ENCODE measurements around the gene CDH4.

The CDH4 gene

DNA sequence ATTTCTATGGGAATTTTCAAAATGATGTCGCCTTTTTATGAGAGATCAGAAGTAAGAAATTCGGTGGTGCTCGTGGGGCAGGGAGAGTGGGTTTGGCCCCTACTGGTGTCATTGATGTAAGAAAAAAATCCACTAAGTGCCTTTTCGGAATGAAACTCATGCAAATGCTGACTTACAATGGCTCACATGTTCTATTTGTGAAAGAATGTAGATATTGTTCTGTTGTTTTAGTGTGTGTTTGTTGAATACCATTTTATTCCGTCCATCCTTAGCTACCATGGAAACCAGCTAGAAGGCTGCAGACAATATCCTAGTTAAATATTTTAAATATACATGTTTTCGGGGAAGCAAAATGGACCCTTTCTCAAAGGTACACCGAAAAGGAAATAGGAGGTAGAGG is 508.7 kb downstream of the CDH4 start:
- Histone ChIP-seq H3K27ac (ENCODE audit: extremely low read depth, low read depth, low read length) (no peak overlapping the region), H3K9me3 (ENCODE audit: control insufficient read depth, insufficient read depth, low read depth, low read length) (no peaks in the 10 kb centered on the region), H3K36me3 (ENCODE audit: control insufficient read depth in 2 of 2, insufficient read depth in 1 of 2, low read length in 2 of 2) (no peaks in the 10 kb centered on the region), H3K4me1 (ENCODE audit: control insufficient read depth, insufficient read depth, low read length) (no peaks in the 10 kb centered on the region), H3K4me3 (ENCODE audit: low read depth, low read length) (no peak overlapping the region)
- TF ChIP-seq GLI2 (tag by site-specific recombination; IDR thresholded peaks at IDR 0.05; ENCODE audit: borderline replicate concordance, low read depth) (no peak), ZNF335 (tag by site-specific recombination; conservative IDR thresholded peaks at IDR 0.05) (no peak), ZNF555 (tag by site-specific recombination; conservative IDR thresholded peaks at IDR 0.05) (no peak), ZNF621 (tag by site-specific recombination; IDR thresholded peaks at IDR 0.05) (no peak), ZNF266 (tag by site-specific recombination; IDR thresholded peaks at IDR 0.05; ENCODE audit: low read depth) (no peak), KLF10 (tag by site-specific recombination; IDR thresholded peaks at IDR 0.05) (no peak)
- TF ChIP-seq, protein P1, sequence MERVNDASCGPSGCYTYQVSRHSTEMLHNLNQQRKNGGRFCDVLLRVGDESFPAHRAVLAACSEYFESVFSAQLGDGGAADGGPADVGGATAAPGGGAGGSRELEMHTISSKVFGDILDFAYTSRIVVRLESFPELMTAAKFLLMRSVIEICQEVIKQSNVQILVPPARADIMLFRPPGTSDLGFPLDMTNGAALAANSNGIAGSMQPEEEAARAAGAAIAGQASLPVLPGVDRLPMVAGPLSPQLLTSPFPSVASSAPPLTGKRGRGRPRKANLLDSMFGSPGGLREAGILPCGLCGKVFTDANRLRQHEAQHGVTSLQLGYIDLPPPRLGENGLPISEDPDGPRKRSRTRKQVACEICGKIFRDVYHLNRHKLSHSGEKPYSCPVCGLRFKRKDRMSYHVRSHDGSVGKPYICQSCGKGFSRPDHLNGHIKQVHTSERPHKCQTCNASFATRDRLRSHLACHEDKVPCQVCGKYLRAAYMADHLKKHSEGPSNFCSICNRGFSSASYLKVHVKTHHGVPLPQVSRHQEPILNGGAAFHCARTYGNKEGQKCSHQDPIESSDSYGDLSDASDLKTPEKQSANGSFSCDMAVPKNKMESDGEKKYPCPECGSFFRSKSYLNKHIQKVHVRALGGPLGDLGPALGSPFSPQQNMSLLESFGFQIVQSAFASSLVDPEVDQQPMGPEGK (tag by site-specific recombination; IDR thresholded peaks at IDR 0.05), result no peak
- TF ChIP-seq, protein P2, sequence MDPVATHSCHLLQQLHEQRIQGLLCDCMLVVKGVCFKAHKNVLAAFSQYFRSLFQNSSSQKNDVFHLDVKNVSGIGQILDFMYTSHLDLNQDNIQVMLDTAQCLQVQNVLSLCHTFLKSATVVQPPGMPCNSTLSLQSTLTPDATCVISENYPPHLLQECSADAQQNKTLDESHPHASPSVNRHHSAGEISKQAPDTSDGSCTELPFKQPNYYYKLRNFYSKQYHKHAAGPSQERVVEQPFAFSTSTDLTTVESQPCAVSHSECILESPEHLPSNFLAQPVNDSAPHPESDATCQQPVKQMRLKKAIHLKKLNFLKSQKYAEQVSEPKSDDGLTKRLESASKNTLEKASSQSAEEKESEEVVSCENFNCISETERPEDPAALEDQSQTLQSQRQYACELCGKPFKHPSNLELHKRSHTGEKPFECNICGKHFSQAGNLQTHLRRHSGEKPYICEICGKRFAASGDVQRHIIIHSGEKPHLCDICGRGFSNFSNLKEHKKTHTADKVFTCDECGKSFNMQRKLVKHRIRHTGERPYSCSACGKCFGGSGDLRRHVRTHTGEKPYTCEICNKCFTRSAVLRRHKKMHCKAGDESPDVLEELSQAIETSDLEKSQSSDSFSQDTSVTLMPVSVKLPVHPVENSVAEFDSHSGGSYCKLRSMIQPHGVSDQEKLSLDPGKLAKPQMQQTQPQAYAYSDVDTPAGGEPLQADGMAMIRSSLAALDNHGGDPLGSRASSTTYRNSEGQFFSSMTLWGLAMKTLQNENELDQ (tag by site-specific recombination; IDR thresholded peaks at IDR 0.05; ENCODE audit: low read depth), result no peak
- POLR2A ChIA-PET, result no interaction called here
- CTCF ChIA-PET, result no interaction called here

DNA sequence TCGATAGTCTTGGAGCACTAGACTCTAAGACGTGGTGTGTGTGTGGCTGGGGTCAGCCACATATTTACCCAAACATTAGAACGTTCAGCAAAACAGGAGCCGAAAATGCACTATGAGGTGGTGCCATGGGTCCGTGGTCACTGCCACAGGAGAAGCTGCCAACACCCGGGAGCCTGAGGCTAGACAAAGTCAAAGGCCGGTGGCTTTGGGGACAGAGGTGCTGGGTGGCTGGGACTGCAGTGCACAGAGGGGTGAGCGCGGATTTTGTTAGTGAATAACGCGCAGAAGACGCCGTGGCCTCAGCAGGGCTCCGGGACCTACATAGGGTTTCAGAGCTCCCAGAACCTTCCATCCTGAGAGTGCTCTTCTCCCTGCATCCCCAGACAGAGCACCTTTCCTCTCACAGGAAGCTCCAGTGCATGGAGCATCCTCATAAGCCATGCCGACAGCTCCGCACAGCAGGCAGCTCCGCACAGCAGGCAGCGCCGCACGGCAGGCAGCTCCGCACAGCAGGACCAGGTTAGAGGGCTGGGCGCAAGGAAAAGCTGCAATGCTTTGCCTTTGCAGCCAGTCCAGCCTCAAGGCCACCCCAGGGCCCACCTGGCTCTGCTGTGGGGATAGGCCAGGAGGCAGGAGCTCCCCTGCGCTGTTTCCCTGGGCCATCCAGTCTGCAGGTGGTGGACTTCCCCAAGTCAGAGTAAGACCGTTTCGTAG is 509.5 kb downstream of the CDH4 start:
- peak; percentile 88 for TF ChIP-seq ZIC2 (tag by site-specific recombination; IDR thresholded peaks at IDR 0.05)
- TF ChIP-seq ZNF654 (tag by site-specific recombination; IDR thresholded peaks at IDR 0.05; ENCODE audit: low read depth), result no peak
- TF ChIP-seq HOXD13 (CRISPR knock-in tag; IDR thresholded peaks at IDR 0.05; ENCODE audit: borderline replicate concordance), result no peak
- TF ChIP-seq ZNF626 (tag by site-specific recombination; IDR thresholded peaks at IDR 0.05), result no peak
- TF ChIP-seq ZNF423 (tag by site-specific recombination; IDR thresholded peaks at IDR 0.05), result no peak
- TF ChIP-seq ZNF701 (tag by site-specific recombination; IDR thresholded peaks at IDR 0.05), result no peak
- no peak overlapping the region for H3K4me3 ChIP-seq (ENCODE audit: low read depth, low read length)
- ChIA-PET POLR2A (no interaction called here), CTCF (no interaction called here)
- H3K4me1 ChIP-seq (ENCODE audit: control insufficient read depth, insufficient read depth, low read length), result no peaks in the 10 kb centered on the region
- H3K36me3 ChIP-seq (ENCODE audit: control insufficient read depth in 2 of 2, insufficient read depth in 1 of 2, low read length in 2 of 2), result no peaks in the 10 kb centered on the region
- no peak overlapping the region for H3K27ac ChIP-seq (ENCODE audit: extremely low read depth, low read depth, low read length)
- H3K9me3 ChIP-seq (ENCODE audit: control insufficient read depth, insufficient read depth, low read depth, low read length), result no peaks in the 10 kb centered on the region

DNA sequence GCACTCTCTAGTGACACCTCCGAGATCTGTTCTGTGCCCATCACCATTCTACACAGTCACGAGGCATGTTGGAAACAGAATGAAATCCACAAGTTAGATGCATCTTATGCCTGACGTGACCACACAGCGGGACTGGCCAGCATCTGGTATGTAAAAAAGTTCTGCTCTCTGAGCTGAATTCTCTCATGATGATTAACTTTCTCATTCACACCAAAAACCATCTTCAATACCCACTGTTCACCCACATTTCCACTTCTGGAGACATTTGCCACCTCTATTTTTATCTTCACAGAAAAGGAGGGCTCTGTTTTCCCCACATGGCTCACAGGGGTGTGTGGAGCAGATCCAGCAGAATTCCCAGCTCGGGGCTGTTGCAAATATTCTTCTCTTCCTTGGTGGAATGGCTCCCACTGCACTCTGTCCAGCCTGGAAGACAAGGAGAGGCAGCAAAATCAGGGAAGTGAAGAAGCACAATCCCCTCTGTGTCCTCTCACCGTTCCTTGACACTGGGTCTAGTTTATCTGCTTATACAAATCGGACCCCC is 510.2 kb downstream of the CDH4 start:
- CTCF ChIA-PET, result no interaction called here
- no peaks in the 10 kb centered on the region for H3K9me3 ChIP-seq (ENCODE audit: control insufficient read depth, insufficient read depth, low read depth, low read length)
- TF ChIP-seq, protein P3, sequence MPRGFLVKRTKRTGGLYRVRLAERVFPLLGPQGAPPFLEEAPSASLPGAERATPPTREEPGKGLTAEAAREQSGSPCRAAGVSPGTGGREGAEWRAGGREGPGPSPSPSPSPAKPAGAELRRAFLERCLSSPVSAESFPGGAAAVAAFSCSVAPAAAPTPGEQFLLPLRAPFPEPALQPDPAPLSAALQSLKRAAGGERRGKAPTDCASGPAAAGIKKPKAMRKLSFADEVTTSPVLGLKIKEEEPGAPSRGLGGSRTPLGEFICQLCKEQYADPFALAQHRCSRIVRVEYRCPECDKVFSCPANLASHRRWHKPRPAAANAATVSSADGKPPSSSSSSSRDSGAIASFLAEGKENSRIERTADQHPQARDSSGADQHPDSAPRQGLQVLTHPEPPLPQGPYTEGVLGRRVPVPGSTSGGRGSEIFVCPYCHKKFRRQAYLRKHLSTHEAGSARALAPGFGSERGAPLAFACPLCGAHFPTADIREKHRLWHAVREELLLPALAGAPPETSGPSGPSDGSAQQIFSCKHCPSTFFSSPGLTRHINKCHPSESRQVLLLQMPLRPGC (tag by site-specific recombination; IDR thresholded peaks at IDR 0.05), result no peak
- TF ChIP-seq, protein P4, sequence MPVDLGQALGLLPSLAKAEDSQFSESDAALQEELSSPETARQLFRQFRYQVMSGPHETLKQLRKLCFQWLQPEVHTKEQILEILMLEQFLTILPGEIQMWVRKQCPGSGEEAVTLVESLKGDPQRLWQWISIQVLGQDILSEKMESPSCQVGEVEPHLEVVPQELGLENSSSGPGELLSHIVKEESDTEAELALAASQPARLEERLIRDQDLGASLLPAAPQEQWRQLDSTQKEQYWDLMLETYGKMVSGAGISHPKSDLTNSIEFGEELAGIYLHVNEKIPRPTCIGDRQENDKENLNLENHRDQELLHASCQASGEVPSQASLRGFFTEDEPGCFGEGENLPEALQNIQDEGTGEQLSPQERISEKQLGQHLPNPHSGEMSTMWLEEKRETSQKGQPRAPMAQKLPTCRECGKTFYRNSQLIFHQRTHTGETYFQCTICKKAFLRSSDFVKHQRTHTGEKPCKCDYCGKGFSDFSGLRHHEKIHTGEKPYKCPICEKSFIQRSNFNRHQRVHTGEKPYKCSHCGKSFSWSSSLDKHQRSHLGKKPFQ (tag by site-specific recombination; IDR thresholded peaks at IDR 0.05), result no peak
- TF ChIP-seq KLF10 (tag by site-specific recombination; IDR thresholded peaks at IDR 0.05) (no peak), ZNF670 (tag by site-specific recombination; IDR thresholded peaks at IDR 0.05; ENCODE audit: low read depth) (no peak), ZNF140 (tag by site-specific recombination; IDR thresholded peaks at IDR 0.05) (no peak), ZNF16 (tag by site-specific recombination; IDR thresholded peaks at IDR 0.05; ENCODE audit: low read depth) (no peak)
- TF ChIP-seq, protein P5, sequence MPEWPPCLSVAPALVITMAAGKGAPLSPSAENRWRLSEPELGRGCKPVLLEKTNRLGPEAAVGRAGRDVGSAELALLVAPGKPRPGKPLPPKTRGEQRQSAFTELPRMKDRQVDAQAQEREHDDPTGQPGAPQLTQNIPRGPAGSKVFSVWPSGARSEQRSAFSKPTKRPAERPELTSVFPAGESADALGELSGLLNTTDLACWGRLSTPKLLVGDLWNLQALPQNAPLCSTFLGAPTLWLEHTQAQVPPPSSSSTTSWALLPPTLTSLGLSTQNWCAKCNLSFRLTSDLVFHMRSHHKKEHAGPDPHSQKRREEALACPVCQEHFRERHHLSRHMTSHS (tag by site-specific recombination; IDR thresholded peaks at IDR 0.05), result no peak
- TF ChIP-seq, protein P6, sequence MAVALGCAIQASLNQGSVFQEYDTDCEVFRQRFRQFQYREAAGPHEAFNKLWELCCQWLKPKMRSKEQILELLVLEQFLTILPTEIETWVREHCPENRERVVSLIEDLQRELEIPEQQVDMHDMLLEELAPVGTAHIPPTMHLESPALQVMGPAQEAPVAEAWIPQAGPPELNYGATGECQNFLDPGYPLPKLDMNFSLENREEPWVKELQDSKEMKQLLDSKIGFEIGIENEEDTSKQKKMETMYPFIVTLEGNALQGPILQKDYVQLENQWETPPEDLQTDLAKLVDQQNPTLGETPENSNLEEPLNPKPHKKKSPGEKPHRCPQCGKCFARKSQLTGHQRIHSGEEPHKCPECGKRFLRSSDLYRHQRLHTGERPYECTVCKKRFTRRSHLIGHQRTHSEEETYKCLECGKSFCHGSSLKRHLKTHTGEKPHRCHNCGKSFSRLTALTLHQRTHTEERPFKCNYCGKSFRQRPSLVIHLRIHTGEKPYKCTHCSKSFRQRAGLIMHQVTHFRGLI (tag by site-specific recombination; IDR thresholded peaks at IDR 0.05), result no peak

More for the DNA sequence above, 510.2 kb downstream of the CDH4 start:
- no peaks in the 10 kb centered on the region for H3K4me1 ChIP-seq (ENCODE audit: control insufficient read depth, insufficient read depth, low read length)
- H3K36me3 ChIP-seq (ENCODE audit: control insufficient read depth in 2 of 2, insufficient read depth in 1 of 2, low read length in 2 of 2), result no peaks in the 10 kb centered on the region
- H3K27ac ChIP-seq (ENCODE audit: extremely low read depth, low read depth, low read length), result no peak overlapping the region
- no peak overlapping the region for H3K4me3 ChIP-seq (ENCODE audit: low read depth, low read length)
- POLR2A ChIA-PET, result no interaction called here
